Colonic mucosa (tissue), 4 donors: ENCODE results near the gene IRF4. TPM values are rescaled to one million over a fixed set of nuclear protein-coding genes. Genes with fewer than 3 reads are reported as not detected.

Source experiments
- DNase-seq: peaks from one replicate; pipeline ENCODE4 v3.0.0-alpha.2; 2020
- H3K27ac ChIP-seq: fragments of 200-600 bp; one replicate; pipeline ENCODE4 v1.8.0; 2021
- H3K27me3 ChIP-seq: fragments of 200-600 bp; one replicate; pipeline ENCODE4 v1.8.0; 2021
- H3K36me3 ChIP-seq: fragments of 200-600 bp; one replicate; pipeline ENCODE4 v1.8.0; 2021
- H3K4me1 ChIP-seq: fragments of 200-600 bp; one replicate; pipeline ENCODE4 v1.8.0; 2021; ENCODE audit warnings: mild to moderate bottlenecking
- H3K4me3 ChIP-seq: fragments of 200-600 bp; one replicate; pipeline ENCODE4 v1.8.0; 2021
- H3K9ac ChIP-seq, 2 donors: one replicate each; pipeline ENCODE4 v1.7.0; 2013; ENCODE audit warnings: control low read depth in 2 of 2, low read depth in 2 of 2, low read length in 2 of 2
- H3K9me3 ChIP-seq: fragments of 200-600 bp; one replicate; pipeline ENCODE4 v1.8.0; 2021
- intact Hi-C: fragments of 100-400 bp; cut with DNase I; formaldehyde crosslinking; loops from one replicate; pipeline ENCODE4 v1.14.1; 2022
- total RNA-seq, 2 donors: library from RNA; stranded (reverse); fragmentation: NEBNext Ultra II Directional in 1 of 2; extraction: Animal tissue kit (Norgen Biotek cat#: 25700) in 1 of 2; gene quantifications; one replicate each; pipeline ENCODE4 v1.2.1, GENCODE V29; 2021
- TF ChIP-seq, protein P1 (sequence below): fragments of 200-600 bp; IDR thresholded peaks from one replicate; pipeline ENCODE4 v1.8.0; 2022; ENCODE audit warnings: antibody characterized with exemption, mild to moderate bottlenecking
- donor health status: healthy.
- donor health status: DM: no; HTN: no; CAD: no.
- donor health status: DM: no; HTN: no; CAD: no.

Gene IRF4
- total RNA-seq, 2 donors from 2014 or later: 4.7 to 8.8 TPM

GRCh38 chr6:449057-449430 is 57.5 kb downstream of the IRF4 start:
- Histone ChIP-seq H3K4me3 (no peak overlapping the region), H3K27ac (no peak overlapping the region)
- intact Hi-C loops: no loop called here

DNA sequence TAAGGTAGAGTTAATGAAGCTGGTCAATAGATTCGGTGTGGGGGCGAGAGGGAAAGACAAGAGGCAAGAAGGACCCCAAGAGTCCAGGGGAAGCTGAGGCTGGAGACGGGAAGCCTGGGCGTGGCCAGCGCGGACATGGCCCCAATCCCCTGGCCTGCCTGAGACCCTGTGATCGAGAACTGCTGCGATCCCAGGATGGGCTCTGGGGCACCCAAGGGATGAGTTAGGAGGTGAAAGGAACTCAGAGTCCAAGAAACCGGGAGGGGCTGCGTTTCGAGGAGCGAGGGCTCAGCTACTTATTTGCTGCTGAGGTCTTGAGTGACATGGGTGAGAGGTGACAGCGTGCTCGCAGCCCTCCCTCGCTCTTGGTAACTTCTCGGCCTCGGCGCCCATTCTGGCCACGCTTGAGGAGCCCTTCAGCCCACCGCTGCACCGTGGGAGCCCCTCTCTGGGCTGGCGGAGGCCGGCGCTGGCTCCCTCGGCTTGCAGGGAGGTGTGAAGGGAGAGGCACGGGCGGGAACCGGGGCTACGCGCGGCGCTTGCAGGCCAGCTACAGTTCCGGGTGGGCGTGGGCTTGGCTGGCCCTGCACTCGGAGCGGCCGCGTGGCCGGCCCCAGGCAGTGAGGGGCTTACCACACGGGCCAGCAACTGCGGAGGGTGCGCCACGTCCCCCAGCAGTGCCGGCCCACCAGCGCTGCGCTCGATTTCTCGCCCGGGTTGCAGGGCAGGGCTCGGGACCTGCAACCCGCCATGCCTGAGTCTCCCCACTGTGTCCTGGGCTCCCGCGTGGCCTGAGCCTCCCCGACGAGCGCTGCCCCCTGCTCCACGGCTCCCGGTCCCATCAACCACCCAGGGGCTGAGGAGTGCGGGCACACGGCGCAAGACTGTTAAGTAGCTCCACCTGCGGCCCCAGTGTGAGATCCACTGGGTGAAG is 58.2 kb downstream of the IRF4 start:
- no peaks in the 10 kb centered on the region for H3K36me3 ChIP-seq
- TF ChIP-seq, protein P1, sequence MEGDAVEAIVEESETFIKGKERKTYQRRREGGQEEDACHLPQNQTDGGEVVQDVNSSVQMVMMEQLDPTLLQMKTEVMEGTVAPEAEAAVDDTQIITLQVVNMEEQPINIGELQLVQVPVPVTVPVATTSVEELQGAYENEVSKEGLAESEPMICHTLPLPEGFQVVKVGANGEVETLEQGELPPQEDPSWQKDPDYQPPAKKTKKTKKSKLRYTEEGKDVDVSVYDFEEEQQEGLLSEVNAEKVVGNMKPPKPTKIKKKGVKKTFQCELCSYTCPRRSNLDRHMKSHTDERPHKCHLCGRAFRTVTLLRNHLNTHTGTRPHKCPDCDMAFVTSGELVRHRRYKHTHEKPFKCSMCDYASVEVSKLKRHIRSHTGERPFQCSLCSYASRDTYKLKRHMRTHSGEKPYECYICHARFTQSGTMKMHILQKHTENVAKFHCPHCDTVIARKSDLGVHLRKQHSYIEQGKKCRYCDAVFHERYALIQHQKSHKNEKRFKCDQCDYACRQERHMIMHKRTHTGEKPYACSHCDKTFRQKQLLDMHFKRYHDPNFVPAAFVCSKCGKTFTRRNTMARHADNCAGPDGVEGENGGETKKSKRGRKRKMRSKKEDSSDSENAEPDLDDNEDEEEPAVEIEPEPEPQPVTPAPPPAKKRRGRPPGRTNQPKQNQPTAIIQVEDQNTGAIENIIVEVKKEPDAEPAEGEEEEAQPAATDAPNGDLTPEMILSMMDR: no peak
- intact Hi-C loops: no loop called here

More at GRCh38 chr6:449057-449430, 57.5 kb downstream of the IRF4 start:
- Histone ChIP-seq H3K4me1 (no peaks in the 10 kb centered on the region), H3K9me3 (no peaks in the 10 kb centered on the region), H3K9ac (no peak overlapping the region), H3K36me3 (no peaks in the 10 kb centered on the region), H3K27me3 (no peaks in the 10 kb centered on the region)
- DNase-seq: no peak
- TF ChIP-seq, protein P1: no peak

GRCh38 chr6:451336-451735 is 59.8 kb downstream of the IRF4 start:
- TF ChIP-seq, protein P1: no peak
- H3K9me3 ChIP-seq: no peaks in the 10 kb centered on the region
- intact Hi-C loops: no loop called here
- H3K27me3 ChIP-seq: no peaks in the 10 kb centered on the region
- DNase-seq: no peak
- no peaks in the 10 kb centered on the region for H3K4me1 ChIP-seq
- H3K36me3 ChIP-seq: no peaks in the 10 kb centered on the region
- no peak overlapping the region for H3K27ac ChIP-seq
- H3K4me3 ChIP-seq: no peak overlapping the region
- no peak overlapping the region for H3K9ac ChIP-seq

More for the DNA sequence above, 58.2 kb downstream of the IRF4 start:
- DNase-seq: no peak
- no peaks in the 10 kb centered on the region for H3K9me3 ChIP-seq
- H3K27me3 ChIP-seq: no peaks in the 10 kb centered on the region
- no peak overlapping the region for H3K27ac ChIP-seq
- H3K4me3 ChIP-seq: no peak overlapping the region
- no peaks in the 10 kb centered on the region for H3K4me1 ChIP-seq
- H3K9ac ChIP-seq: no peak overlapping the region

DNA sequence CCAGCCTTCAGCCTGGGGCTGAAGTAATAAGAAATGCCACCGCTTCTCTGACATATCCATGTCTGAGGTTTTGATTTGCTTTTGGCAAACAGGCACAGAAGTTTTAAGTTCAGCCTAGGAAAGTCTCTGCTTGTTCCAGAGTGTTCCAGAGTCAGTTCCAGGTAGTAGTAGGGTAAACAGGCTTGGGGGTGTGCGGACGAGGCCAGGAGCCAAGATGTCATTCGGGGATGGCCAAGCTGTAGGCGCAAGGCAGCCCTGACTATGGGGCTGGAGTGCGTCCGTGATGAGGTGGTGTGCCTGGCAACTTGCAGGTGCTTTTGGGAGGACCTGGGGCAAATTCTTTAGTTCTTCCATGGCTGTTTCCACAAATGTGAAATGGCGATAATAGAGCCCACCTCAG is 60.3 kb downstream of the IRF4 start:
- no peak for DNase-seq
- Histone ChIP-seq H3K27me3 (no peaks in the 10 kb centered on the region), H3K4me3 (no peak overlapping the region), H3K9ac (no peak overlapping the region), H3K4me1 (no peaks in the 10 kb centered on the region), H3K27ac (no peak overlapping the region), H3K36me3 (no peaks in the 10 kb centered on the region), H3K9me3 (no peaks in the 10 kb centered on the region)
- intact Hi-C loops: no loop called here
- TF ChIP-seq, protein P1: no peak

DNA sequence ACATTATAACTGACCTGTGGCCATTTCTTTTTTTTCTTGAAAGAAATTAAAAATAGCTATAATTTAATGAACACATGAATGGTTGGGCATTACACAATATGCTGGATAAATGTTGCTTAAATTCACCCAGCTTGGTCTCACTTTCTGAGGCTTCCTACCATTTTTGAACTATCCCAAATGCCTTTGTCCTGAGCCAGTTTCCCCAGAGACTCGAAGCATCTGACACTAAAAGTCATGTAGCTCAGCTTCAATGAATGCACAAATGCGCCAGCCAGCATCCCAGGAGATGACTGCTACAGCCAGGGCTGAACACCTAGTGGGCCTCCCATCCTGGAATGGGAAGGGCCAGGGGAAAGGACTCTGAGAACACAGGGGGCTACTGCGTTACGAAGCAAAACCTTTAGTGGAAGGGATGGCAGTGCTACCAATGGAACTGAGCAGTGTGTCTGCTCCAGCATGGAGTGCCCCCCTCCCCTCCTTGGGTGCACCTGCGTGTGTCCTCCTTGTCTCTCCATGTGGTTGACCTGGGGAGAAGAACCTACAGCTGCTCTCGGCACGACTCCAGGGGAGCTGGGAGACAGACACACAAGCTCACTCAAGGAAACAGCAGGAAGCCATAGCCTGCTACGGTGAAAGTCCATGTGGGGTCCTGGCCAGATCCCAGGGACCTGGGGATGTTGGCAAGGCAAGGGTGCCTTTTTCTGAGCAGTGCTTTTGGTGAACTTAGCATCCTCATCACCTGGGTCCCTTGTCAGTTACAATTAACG is 60.9 kb downstream of the IRF4 start:
- DNase-seq: no peak
- no peak overlapping the region for H3K4me3 ChIP-seq
- no peak overlapping the region for H3K9ac ChIP-seq
- H3K27ac ChIP-seq: no peak overlapping the region
- no peaks in the 10 kb centered on the region for H3K4me1 ChIP-seq
- no peaks in the 10 kb centered on the region for H3K9me3 ChIP-seq
- H3K27me3 ChIP-seq: no peaks in the 10 kb centered on the region
- H3K36me3 ChIP-seq: no peaks in the 10 kb centered on the region
- TF ChIP-seq, protein P1: no peak
- intact Hi-C loops: no loop called here
